PC-3 (cell line): ENCODE measurements around the gene MRPL43. TPM values are rescaled to one million over a fixed set of nuclear protein-coding genes. Genes with fewer than 3 reads are reported as not detected.

Experiments used
- ATAC-seq: fragments of 200-7000 bp; cut with Tn5 transposase; 2 replicates; pipeline ENCODE4 v1.9.1; 2020; ENCODE audit warnings: mild to moderate bottlenecking, moderate library complexity
- BruUV-seq: library from RNA; stranded (reverse); fragments of 400-500 nt; replicated peaks from 2 replicates; lab custom pipeline; 2021; lab: Mats Ljungman, UMichigan
- CTCF ChIA-PET: fragments of 300-600 bp; sonication (Branson Sonifier 250); formaldehyde crosslinking; loops from one replicate; lab custom pipeline; 2022; ENCODE audit warnings: antibody characterized with exemption; lab: Charles Lee
- POLR2A ChIA-PET: fragments of 300-600 bp; sonication (Branson Sonifier 250); formaldehyde crosslinking; loops from one replicate; lab custom pipeline; 2022; ENCODE audit warnings: antibody characterized with exemption; ENCODE audit not compliant: unreplicated experiment; lab: Charles Lee
- DNase-seq: peaks from one replicate; pipeline ENCODE4 v3.0.0-alpha.2; 2015
- H2AFZ ChIP-seq: fragments of 300-600 bp; sonication (generic); 2 replicates; pipeline ENCODE4 v1.6.0; 2016; ENCODE audit warnings: antibody characterized with exemption, low read length
- H3F3A ChIP-seq: fragments of 300-600 bp; sonication (generic); one replicate; pipeline ENCODE4 v1.6.0; 2017; ENCODE audit warnings: antibody characterized with exemption, low read length, control low read depth, mild to moderate bottlenecking; ENCODE audit not compliant: unreplicated experiment
- H3K27ac ChIP-seq: fragments of 300-600 bp; sonication (generic); 2 replicates; pipeline ENCODE4 v1.5.1; 2016; ENCODE audit warnings: mild to moderate bottlenecking, low read length
- H3K27me3 ChIP-seq: fragments of 300-600 bp; sonication (generic); 2 replicates; pipeline ENCODE4 v1.6.1; 2016; ENCODE audit warnings: low read length, mixed read lengths
- H3K36me3 ChIP-seq: fragments of 300-600 bp; sonication (generic); 2 replicates; pipeline ENCODE4 v1.6.1; 2016; ENCODE audit warnings: low read depth, mixed run types, low read length, mixed read lengths
- H3K4me1 ChIP-seq: fragments of 300-600 bp; sonication (generic); 2 replicates; pipeline ENCODE4 v1.5.1; 2016; ENCODE audit warnings: low read length; ENCODE audit not compliant: insufficient read depth
- H3K4me2 ChIP-seq: fragments of 300-600 bp; sonication (generic); 2 replicates; pipeline ENCODE4 v1.6.0; 2016; ENCODE audit warnings: low read length
- H3K4me3 ChIP-seq: fragments of 300-600 bp; sonication (generic); 2 replicates; pipeline ENCODE4 v1.5.1; 2016; ENCODE audit warnings: mild to moderate bottlenecking, low read length, mixed read lengths
- H3K79me2 ChIP-seq: fragments of 300-600 bp; sonication (generic); 2 replicates; pipeline ENCODE4 v1.6.1; 2017; ENCODE audit warnings: low read length, mixed read lengths
- H3K9ac ChIP-seq: fragments of 300-600 bp; sonication (generic); 2 replicates; pipeline ENCODE4 v1.6.0; 2016; ENCODE audit warnings: mild to moderate bottlenecking, low read length
- H3K9me2 ChIP-seq: fragments of 300-600 bp; sonication (generic); replicated peaks from 2 replicates; pipeline ENCODE4 v1.6.1; 2016; ENCODE audit warnings: mixed run types, low read length, mixed read lengths
- H3K9me3 ChIP-seq: fragments of 300-600 bp; sonication (generic); 2 replicates; pipeline ENCODE4 v1.6.1; 2016; ENCODE audit warnings: low read length, mixed read lengths
- H4K20me1 ChIP-seq: fragments of 300-600 bp; sonication (generic); 2 replicates; pipeline ENCODE4 v1.6.1; 2016; ENCODE audit warnings: low read length, mixed read lengths
- CTCF ChIP-seq: fragments of 300-600 bp; sonication (generic); conservative IDR thresholded peaks from 2 replicates; pipeline ENCODE4 v1.5.1; 2017; ENCODE audit warnings: antibody characterized with exemption, low read depth, mild to moderate bottlenecking, low read length
- EZH2 ChIP-seq: fragments of 300-600 bp; sonication (generic); IDR thresholded peaks from one replicate; pipeline ENCODE4 v1.6.1; 2017; ENCODE audit warnings: antibody characterized with exemption, mild to moderate bottlenecking, low read length; ENCODE audit not compliant: unreplicated experiment
- EZH2phosphoT487 ChIP-seq: fragments of 300-600 bp; sonication (generic); IDR thresholded peaks from 2 replicates; pipeline ENCODE4 v1.6.1; 2018; ENCODE audit warnings: mild to moderate bottlenecking, antibody characterized with exemption, low read length, borderline replicate concordance
- intact Hi-C: fragments of 100-400 bp; cut with micrococcal nuclease; formaldehyde crosslinking; loops from 2 replicates; pipeline ENCODE4 v1.9.0; 2023
- microRNA-seq: library from miRNA; unstranded; fragments of <30 nt; microRNA quantifications from one replicate; pipeline ENCODE4 v1.1.0, GENCODE V29; 2020; ENCODE audit not compliant: unreplicated experiment
- total RNA-seq: library from RNA; depleted of rRNA; stranded (reverse); fragments of >200 nt; gene quantifications from 2 replicates; pipeline ENCODE4 v1.2.3, GENCODE V29; 2014; rRNA removed

Gene MRPL43
- total RNA-seq, 1 experiment from 2014 or later = 81.0 TPM

- no peak for DNase-seq
- Histone ChIP-seq H4K20me1 (no peaks in the 10 kb centered on the region), H3K9ac (no peak overlapping the region), H3K36me3 (peaks cover 21% of the 10 kb centered on the region), H3K27ac (no peak overlapping the region), H3K4me1 (no peaks in the 10 kb centered on the region), H3K4me3 (no peak overlapping the region), H3K79me2 (no peaks in the 10 kb centered on the region), H2AFZ (no peak overlapping the region), H3K4me2 (no peak overlapping the region), H3K27me3 (no peaks in the 10 kb centered on the region), H3K9me3 (no peaks in the 10 kb centered on the region), H3K9me2 (no peaks in the 10 kb centered on the region), H3F3A (no peaks in the 10 kb centered on the region)
- no peak for ATAC-seq
- TF ChIP-seq EZH2 = no peak
- no peak for TF ChIP-seq EZH2phosphoT487
- TF ChIP-seq CTCF = no peak
- CTCF ChIA-PET = no interaction called here
- POLR2A ChIA-PET = no interaction called here
- no TSS peak for BruUV-seq
- intact Hi-C loops = no loop called here
Measured at GRCh38 chr10:100939763-100940344, 47.4 kb downstream of the MRPL43 start.

Small RNAs within 50 kb of the gene (microRNA-seq; reads per million reads assigned to microRNA genes)
- not detected for gene MIR608

Other genes with a start within 250 kb of the MRPL43 start
- gene PAX2, start 241.9 kb downstream of the MRPL43 start, total RNA-seq = not detected in 2 replicates
- 18.5 and 19.5 TPM in 2 replicates for gene SLF2, start 74.5 kb downstream of the MRPL43 start, total RNA-seq
- 2.6 TPM in 2 replicates for gene SEMA4G, start 18.0 kb downstream of the MRPL43 start, total RNA-seq
- 7.5 and 8.0 TPM in 2 replicates for gene TWNK, start within 50 bp of the MRPL43 start, total RNA-seq
- gene LZTS2, start 12.3 kb upstream of the MRPL43 start, total RNA-seq = 58.3 and 67.2 TPM in 2 replicates
- 2.5 and 2.8 TPM in 2 replicates for gene PDZD7, start 43.6 kb upstream of the MRPL43 start, total RNA-seq
- 46.7 and 63.7 TPM in 2 replicates for gene SFXN3, start 43.7 kb upstream of the MRPL43 start, total RNA-seq
- gene KAZALD1, start 74.5 kb upstream of the MRPL43 start, total RNA-seq = 24.9 and 25.1 TPM in 2 replicates
- gene TLX1, start 143.8 kb upstream of the MRPL43 start, total RNA-seq = not detected in 2 replicates
- not detected in 2 replicates for gene LBX1, start 242.0 kb upstream of the MRPL43 start, total RNA-seq